ENCODE data around the gene G0S2. TPM values are rescaled to one million over a fixed set of nuclear protein-coding genes. Genes with fewer than 3 reads are reported as not detected.
A peak's percentile ranks its signal among the peaks of the same experiment; 100 is the strongest.

The G0S2 gene
- total and polyA plus RNA-seq, 7 donors, result 19.3 to 70.5 (median 25.2) TPM

DNA sequence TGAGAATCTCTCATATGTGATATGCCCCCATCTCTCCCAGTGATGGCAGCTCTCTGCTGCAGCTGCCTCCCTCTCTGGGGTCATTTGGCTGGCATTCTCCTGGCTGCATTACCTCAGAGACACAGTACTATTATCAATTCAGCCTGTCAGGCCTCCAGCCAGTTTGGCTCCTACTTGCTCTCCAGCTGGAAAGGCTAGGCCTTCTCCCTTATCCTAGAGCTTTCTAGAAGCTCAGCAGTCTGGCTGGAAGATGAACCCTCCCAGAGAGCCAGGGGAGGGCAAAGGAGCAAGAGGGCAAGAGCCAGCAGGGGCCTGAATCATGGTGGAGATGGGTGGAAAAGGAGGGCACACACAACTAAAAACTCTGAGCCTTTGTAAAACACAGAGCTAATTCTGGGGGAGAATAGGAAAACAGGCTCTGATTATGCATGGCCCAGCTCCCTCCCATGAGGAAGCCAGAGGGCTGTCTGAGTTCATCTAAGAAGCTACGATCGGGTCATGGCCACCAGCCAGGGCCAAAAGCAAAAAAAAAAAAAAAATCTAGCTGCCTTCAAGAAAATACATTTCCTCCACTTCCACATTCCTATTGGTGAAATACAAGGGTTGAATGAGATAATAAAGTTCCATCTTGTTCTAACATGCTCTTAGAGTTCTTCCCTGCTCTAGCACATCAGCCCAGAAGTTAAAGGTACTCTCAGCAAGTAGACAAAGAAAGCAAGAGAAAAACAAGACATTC, 31.8 kb upstream of the G0S2 start:
- intact Hi-C loops (cut with DNase I), result loop anchor here (2.0 to 5.0 kb wide), 2 partner anchors 31 to 49 kb away; partner anchors contain the start of gene G0S2
- H3K9me3 ChIP-seq, result no peaks in the 10 kb centered on the region
- no peak overlapping the region for H3K4me3 ChIP-seq
- no peaks in the 10 kb centered on the region for H3K27me3 ChIP-seq
- DNase-seq, result no peak
- H3K27ac ChIP-seq, result peak overlapping the region; percentile 54 to 82 (median 72)
- H3K36me3 ChIP-seq, result no peaks in the 10 kb centered on the region
- TF ChIP-seq POLR2AphosphoS5 (IDR thresholded peaks at IDR 0.05) (peak in 2 of 4 donors; percentile 43 to 51), EP300 (IDR thresholded peaks at IDR 0.05) (no peak)
- peaks cover 0 to 52% (median 41%) of the 10 kb centered on the region in 4 donors for H3K4me1 ChIP-seq
- WGBS, 2 donors, result 4 to 50% methylated on average over 2 of the region's 2 CpGs

DNA sequence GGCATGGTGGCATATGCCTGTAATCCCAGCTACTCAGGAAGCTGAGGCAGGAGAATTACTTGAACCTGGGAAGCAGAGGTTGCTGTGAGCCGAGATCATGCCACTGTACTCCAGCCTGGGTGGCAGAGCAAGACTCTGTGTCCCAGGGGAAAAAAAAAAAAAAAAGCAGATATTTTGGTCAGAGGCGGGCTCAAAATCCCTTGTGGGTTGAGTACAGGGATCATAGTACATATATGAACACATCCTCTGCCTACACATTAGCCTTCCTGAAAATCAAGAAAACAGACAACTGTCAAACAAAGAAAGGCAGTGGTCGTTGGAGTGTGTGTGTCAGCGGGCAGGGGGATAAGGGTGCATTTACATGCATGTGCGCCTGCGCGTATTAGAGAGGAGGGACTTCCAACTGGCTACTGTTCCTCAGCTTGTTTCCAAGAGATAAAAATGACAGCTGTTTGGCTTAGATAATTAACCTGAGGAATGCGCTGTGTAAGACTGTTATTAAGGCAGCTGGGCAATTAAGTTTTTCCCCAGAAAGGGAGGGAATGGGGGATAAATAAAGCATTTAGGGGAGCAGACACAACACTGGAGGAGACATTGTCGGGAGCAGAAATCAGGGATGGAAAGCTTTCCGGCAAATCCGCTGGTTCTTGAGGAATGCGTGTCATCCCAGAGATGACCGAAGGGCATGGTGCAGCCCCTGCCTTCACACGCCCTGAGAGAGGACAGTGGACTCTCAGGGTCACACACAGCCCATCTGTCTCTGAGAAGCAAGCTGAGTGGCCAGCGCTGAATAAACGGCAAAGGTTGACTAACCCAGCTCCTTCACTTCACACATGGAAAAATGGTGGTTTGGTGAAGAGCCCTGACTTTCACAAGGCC, 29.4 kb upstream of the G0S2 start:
- no peak for DNase-seq
- H3K4me1 ChIP-seq, result peaks cover 0 to 66% (median 53%) of the 10 kb centered on the region in 4 donors
- intact Hi-C loops (cut with DNase I), result no loop called here

DNA sequence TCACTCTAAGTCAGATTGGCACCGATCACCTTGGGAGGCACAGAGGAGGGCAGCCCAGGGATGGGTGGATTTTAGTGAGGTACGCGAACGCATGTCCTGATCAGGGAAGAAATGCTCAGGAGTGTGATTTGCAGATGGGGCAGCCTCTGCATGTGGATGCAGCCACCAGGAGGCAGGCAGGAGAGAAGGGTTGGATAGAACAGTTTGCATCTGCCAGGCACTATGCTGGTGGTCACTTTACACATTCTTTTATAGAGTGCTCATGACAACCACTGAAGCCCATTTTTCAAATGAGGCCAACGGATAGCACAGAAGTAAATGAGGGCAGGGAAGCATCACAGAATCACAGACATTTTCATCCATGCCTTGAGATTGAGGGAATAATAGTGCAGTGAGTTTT, 28.7 kb upstream of the G0S2 start:
- no peak overlapping the region for H3K27ac ChIP-seq
- H3K36me3 ChIP-seq, result no peaks in the 10 kb centered on the region
- WGBS, 2 donors, result 94 to 96% methylated on average over 5 of the region's 5 CpGs
- intact Hi-C loops (cut with DNase I), result no loop called here
- no peak for DNase-seq
- no peak overlapping the region for H3K4me3 ChIP-seq
- no peaks in the 10 kb centered on the region for H3K27me3 ChIP-seq
- TF ChIP-seq, protein P1, sequence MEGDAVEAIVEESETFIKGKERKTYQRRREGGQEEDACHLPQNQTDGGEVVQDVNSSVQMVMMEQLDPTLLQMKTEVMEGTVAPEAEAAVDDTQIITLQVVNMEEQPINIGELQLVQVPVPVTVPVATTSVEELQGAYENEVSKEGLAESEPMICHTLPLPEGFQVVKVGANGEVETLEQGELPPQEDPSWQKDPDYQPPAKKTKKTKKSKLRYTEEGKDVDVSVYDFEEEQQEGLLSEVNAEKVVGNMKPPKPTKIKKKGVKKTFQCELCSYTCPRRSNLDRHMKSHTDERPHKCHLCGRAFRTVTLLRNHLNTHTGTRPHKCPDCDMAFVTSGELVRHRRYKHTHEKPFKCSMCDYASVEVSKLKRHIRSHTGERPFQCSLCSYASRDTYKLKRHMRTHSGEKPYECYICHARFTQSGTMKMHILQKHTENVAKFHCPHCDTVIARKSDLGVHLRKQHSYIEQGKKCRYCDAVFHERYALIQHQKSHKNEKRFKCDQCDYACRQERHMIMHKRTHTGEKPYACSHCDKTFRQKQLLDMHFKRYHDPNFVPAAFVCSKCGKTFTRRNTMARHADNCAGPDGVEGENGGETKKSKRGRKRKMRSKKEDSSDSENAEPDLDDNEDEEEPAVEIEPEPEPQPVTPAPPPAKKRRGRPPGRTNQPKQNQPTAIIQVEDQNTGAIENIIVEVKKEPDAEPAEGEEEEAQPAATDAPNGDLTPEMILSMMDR (IDR thresholded peaks at IDR 0.05), result no peak
- TF ChIP-seq POLR2AphosphoS5 (IDR thresholded peaks at IDR 0.05) (no peak), POLR2A (IDR thresholded peaks at IDR 0.05) (no peak), EP300 (IDR thresholded peaks at IDR 0.05) (no peak)
- H3K9me3 ChIP-seq, result no peaks in the 10 kb centered on the region
- peaks cover 0 to 68% (median 54%) of the 10 kb centered on the region in 4 donors for H3K4me1 ChIP-seq

More for the DNA sequence above, 29.4 kb upstream of the G0S2 start:
- no peak overlapping the region for H3K27ac ChIP-seq
- no peaks in the 10 kb centered on the region for H3K27me3 ChIP-seq
- TF ChIP-seq POLR2AphosphoS5 (IDR thresholded peaks at IDR 0.05), result no peak
- no peak for TF ChIP-seq EP300 (IDR thresholded peaks at IDR 0.05)
- TF ChIP-seq POLR2A (IDR thresholded peaks at IDR 0.05), result no peak
- TF ChIP-seq, protein P1 (IDR thresholded peaks at IDR 0.05), result no peak
- no peaks in the 10 kb centered on the region for H3K36me3 ChIP-seq
- 81 to 87% methylated on average over 16 of the region's 16 CpGs for WGBS, 2 donors
- H3K9me3 ChIP-seq, result no peaks in the 10 kb centered on the region
- H3K4me3 ChIP-seq, result no peak overlapping the region

DNA sequence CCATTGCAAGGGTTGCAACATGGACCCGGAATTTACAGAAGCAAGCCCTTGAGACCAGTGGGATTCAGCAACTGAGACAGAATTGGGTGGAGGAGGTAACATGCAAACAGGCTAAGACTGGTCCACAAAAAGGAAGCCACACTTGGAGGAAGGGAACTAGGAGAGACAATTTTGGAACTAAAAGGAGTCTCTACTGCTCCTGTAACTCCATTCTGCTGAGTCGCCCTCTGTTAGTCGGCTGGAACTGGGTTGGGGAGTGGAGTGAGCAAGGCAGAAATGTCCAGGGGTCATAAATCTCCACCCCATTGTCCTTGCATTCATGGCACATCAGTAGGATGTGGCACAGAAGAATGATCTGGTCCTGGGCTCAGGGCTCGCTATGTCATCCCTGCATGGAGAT, 28.1 kb upstream of the G0S2 start:
- Histone ChIP-seq H3K4me3 (no peak overlapping the region), H3K27me3 (no peaks in the 10 kb centered on the region), H3K27ac (no peak overlapping the region), H3K9me3 (no peaks in the 10 kb centered on the region), H3K4me1 (peaks cover 0 to 63% (median 49%) of the 10 kb centered on the region in 4 donors), H3K36me3 (no peaks in the 10 kb centered on the region)
- WGBS, 2 donors, result 72 to 78% methylated on average over 4 of the region's 4 CpGs
- intact Hi-C loops (cut with DNase I), result no loop called here
- TF ChIP-seq POLR2AphosphoS5 (IDR thresholded peaks at IDR 0.05) (no peak), POLR2A (IDR thresholded peaks at IDR 0.05) (no peak), EP300 (IDR thresholded peaks at IDR 0.05) (no peak)
- TF ChIP-seq, protein P1 (IDR thresholded peaks at IDR 0.05), result no peak
- DNase-seq, result no peak

DNA sequence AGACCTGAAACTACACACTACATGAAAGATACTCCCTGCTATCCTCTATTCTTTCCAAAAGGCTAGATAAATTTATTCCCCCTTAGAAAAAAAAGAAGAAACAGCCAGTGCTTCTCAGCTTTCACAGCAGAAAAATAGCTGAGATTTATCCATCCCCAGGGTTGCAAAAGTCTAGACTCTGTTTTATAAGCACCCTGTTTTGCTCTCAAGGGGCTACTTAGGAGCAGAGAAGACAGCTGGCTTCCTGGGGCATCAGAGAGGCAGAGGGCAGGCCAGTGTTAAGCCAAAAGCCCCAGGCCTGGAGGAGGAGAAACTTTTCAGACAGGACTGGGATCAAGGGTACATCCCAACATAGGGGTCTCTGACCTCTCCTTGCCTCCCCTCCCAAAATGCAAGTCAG, 26.9 kb upstream of the G0S2 start:
- peaks cover 0 to 58% (median 41%) of the 10 kb centered on the region in 4 donors for H3K4me1 ChIP-seq

More for the DNA sequence above, 26.9 kb upstream of the G0S2 start:
- intact Hi-C loops (cut with DNase I), result no loop called here
- no peaks in the 10 kb centered on the region for H3K36me3 ChIP-seq
- no peaks in the 10 kb centered on the region for H3K27me3 ChIP-seq
- DNase-seq, result no peak
- H3K9me3 ChIP-seq, result no peaks in the 10 kb centered on the region
- peak overlapping the region in 2 of 4 donors; percentile 25 to 40 for H3K27ac ChIP-seq
- TF ChIP-seq POLR2AphosphoS5 (IDR thresholded peaks at IDR 0.05), result no peak
- TF ChIP-seq EP300 (IDR thresholded peaks at IDR 0.05), result no peak
- TF ChIP-seq, protein P1 (IDR thresholded peaks at IDR 0.05), result no peak
- TF ChIP-seq POLR2A (IDR thresholded peaks at IDR 0.05), result no peak
- H3K4me3 ChIP-seq, result no peak overlapping the region

Measured in sigmoid colon (tissue), 7 donors.